GM23338 (cell line): ENCODE measurements around the gene CBFA2T2. TPM values are rescaled to one million over a fixed set of nuclear protein-coding genes. Genes with fewer than 3 reads are reported as not detected.

ENCODE experiments used
- ATAC-seq: fragments of 200-7000 bp; cut with Tn5 transposase; 3 replicates; pipeline ENCODE4 v1.9.1; 2020
- DNase-seq: peaks from one replicate; pipeline ENCODE4 v3.0.0-alpha.2; 2015; ENCODE audit warnings: low spot score
- H2AFZ ChIP-seq: fragments of 200-600 bp; sonication (generic); 2 replicates; pipeline ENCODE4 v1.8.0; 2016; ENCODE audit warnings: antibody characterized with exemption, mild to moderate bottlenecking, moderate library complexity
- H3F3A ChIP-seq: fragments of 200-600 bp; sonication (generic); replicated peaks from 2 replicates; pipeline ENCODE4 v1.8.0; 2017; ENCODE audit warnings: antibody characterized with exemption, mixed run types, low read depth
- H3K27ac ChIP-seq: fragments of 200-600 bp; sonication (generic); 2 replicates; pipeline ENCODE4 v1.6.1; 2016; ENCODE audit warnings: low read depth
- H3K27me3 ChIP-seq: fragments of 200-600 bp; sonication (generic); 2 replicates; pipeline ENCODE4 v1.8.0; 2016; ENCODE audit warnings: mild to moderate bottlenecking, mixed run types, moderate library complexity; ENCODE audit not compliant: insufficient read depth
- H3K36me3 ChIP-seq: fragments of 200-600 bp; sonication (generic); 2 replicates; pipeline ENCODE4 v1.8.0; 2016; ENCODE audit warnings: mild to moderate bottlenecking; ENCODE audit not compliant: insufficient read depth
- H3K4me1 ChIP-seq: fragments of 200-600 bp; sonication (generic); 2 replicates; pipeline ENCODE4 v1.8.0; 2016; ENCODE audit warnings: mild to moderate bottlenecking, moderate library complexity; ENCODE audit not compliant: insufficient read depth
- H3K4me2 ChIP-seq: fragments of 200-600 bp; sonication (generic); 2 replicates; pipeline ENCODE4 v1.7.1; 2017; ENCODE audit warnings: mixed run types
- H3K4me3 ChIP-seq: fragments of 200-600 bp; sonication (generic); 2 replicates; pipeline ENCODE4 v1.6.1; 2016; ENCODE audit warnings: mixed run types
- H3K79me2 ChIP-seq: fragments of 200-600 bp; sonication (generic); replicated peaks from 2 replicates; pipeline ENCODE4 v1.8.0; 2017; ENCODE audit warnings: mild to moderate bottlenecking; ENCODE audit not compliant: insufficient read depth
- H3K9me2 ChIP-seq: fragments of 200-600 bp; sonication (generic); 2 replicates; pipeline ENCODE4 v1.8.0; 2017; ENCODE audit not compliant: insufficient read depth
- H4K20me1 ChIP-seq: fragments of 200-600 bp; sonication (generic); replicated peaks from 2 replicates; pipeline ENCODE4 v1.8.0; 2017; ENCODE audit warnings: mild to moderate bottlenecking; ENCODE audit not compliant: insufficient read depth
- H3K27ac Mint-ChIP-seq: 2 replicates; pipeline ENCODE4 v1.8.0; 2020; ENCODE audit warnings: inconsistent platforms, mild to moderate bottlenecking, moderate library complexity, mixed read lengths
- H3K27me3 Mint-ChIP-seq: 3 replicates; pipeline ENCODE4 v1.8.0; 2022; ENCODE audit warnings: low read depth, mild to moderate bottlenecking, moderate library complexity, mixed read lengths, inconsistent platforms; ENCODE audit not compliant: insufficient read depth, poor library complexity
- H3K36me3 Mint-ChIP-seq: 3 replicates; pipeline ENCODE4 v1.8.0; 2021; ENCODE audit warnings: low read depth, mild to moderate bottlenecking, inconsistent platforms, moderate library complexity, mixed read lengths
- H3K4me1 Mint-ChIP-seq: 3 replicates; pipeline ENCODE4 v1.8.0; 2020; ENCODE audit warnings: mild to moderate bottlenecking, inconsistent platforms, mixed read lengths
- H3K4me3 Mint-ChIP-seq: 3 replicates; pipeline ENCODE4 v1.8.0; 2021; ENCODE audit warnings: moderate library complexity, mild to moderate bottlenecking, inconsistent platforms, mixed read lengths
- H3K9me3 Mint-ChIP-seq: 3 replicates; pipeline ENCODE4 v1.8.0; 2020; ENCODE audit warnings: moderate library complexity, mild to moderate bottlenecking, inconsistent platforms, mixed read lengths
- CREB1 ChIP-seq: fragments of 250-450 bp; sonication (Bioruptor Pico); IDR thresholded peaks from 2 replicates; pipeline ENCODE4 v1.5.0; 2020; ENCODE audit warnings: low read depth, mild to moderate bottlenecking, moderate library complexity
- CTCF ChIP-seq, 2 experiments: fragments of 200-600 bp in 1 of 2; sonication (generic) in 1 of 2; conservative IDR thresholded peaks; 2 replicates each; pipeline versions ENCODE4 v1.5.1 to v1.6.1; 2016 to 2017; ENCODE audit warnings: antibody characterized with exemption in 2 of 2, low read depth in 2 of 2, mild to moderate bottlenecking in 2 of 2, moderate library complexity in 1 of 2
- ETS1 ChIP-seq: IDR thresholded peaks from 2 replicates; pipeline ENCODE4 v1.6.1; 2016; ENCODE audit warnings: antibody characterized with exemption
- EZH2 ChIP-seq: fragments of 200-600 bp; sonication (generic); IDR thresholded peaks from one replicate; pipeline ENCODE4 v1.8.0; 2017; ENCODE audit warnings: antibody characterized with exemption, mild to moderate bottlenecking, low read depth; ENCODE audit not compliant: unreplicated experiment
- EZH2phosphoT487 ChIP-seq: fragments of 200-600 bp; sonication (generic); IDR thresholded peaks from one replicate; pipeline ENCODE4 v1.8.1; 2018; ENCODE audit warnings: antibody characterized with exemption; ENCODE audit not compliant: unreplicated experiment
- JUNB ChIP-seq: IDR thresholded peaks from one replicate; pipeline ENCODE4 v1.6.1; 2016; ENCODE audit warnings: antibody characterized with exemption; ENCODE audit not compliant: unreplicated experiment
- NANOG ChIP-seq: IDR thresholded peaks from 2 replicates; pipeline ENCODE4 v1.6.1; 2016; ENCODE audit warnings: antibody characterized with exemption, borderline replicate concordance
- POLR2AphosphoS5 ChIP-seq: IDR thresholded peaks from 2 replicates; pipeline ENCODE4 v1.6.1; 2016; ENCODE audit warnings: antibody characterized with exemption, low read depth
- REST ChIP-seq: IDR thresholded peaks from one replicate; pipeline ENCODE4 v1.6.1; 2018; ENCODE audit warnings: antibody characterized with exemption; ENCODE audit not compliant: unreplicated experiment
- STAT1 ChIP-seq: IDR thresholded peaks from one replicate; pipeline ENCODE4 v1.6.1; 2016; ENCODE audit warnings: antibody characterized with exemption; ENCODE audit not compliant: unreplicated experiment
- ZNF114 ChIP-seq: fragments of 250-450 bp; sonication (Bioruptor Pico); IDR thresholded peaks from 2 replicates; pipeline ENCODE4 v1.5.0; 2020; ENCODE audit warnings: mild to moderate bottlenecking, moderate library complexity
- ZNF331 ChIP-seq: fragments of 250-450 bp; sonication (Bioruptor Pico); IDR thresholded peaks from 2 replicates; pipeline ENCODE4 v1.5.0; 2020; ENCODE audit warnings: low read depth, mild to moderate bottlenecking, moderate library complexity
- ZNF462 ChIP-seq: fragments of 250-450 bp; sonication (Bioruptor Pico); IDR thresholded peaks from 2 replicates; pipeline ENCODE4 v1.5.0; 2020; ENCODE audit warnings: mild to moderate bottlenecking, moderate library complexity
- polyA plus RNA-seq: library from polyadenylated mRNA; unstranded; fragments of >200 nt; fragmentation: Nextera tagmentation; extraction: Ambion mirVana; gene quantifications from 2 replicates; pipeline ENCODE4 v1.2.1, GENCODE V29; 2016
- total RNA-seq: library from RNA; depleted of rRNA; stranded (reverse); fragments of >200 nt; shearing (Covaris generic); gene quantifications from 2 replicates; pipeline ENCODE4 v1.2.3, GENCODE V29; 2014

Gene CBFA2T2
- total and polyA plus RNA-seq, 2 experiments from 2014 or later, result 12.7 to 15.8 TPM

- DNase-seq (no peak), ATAC-seq (no peak)
- no peak overlapping the region for H3K27ac ChIP-seq
Observed at GRCh38 chr20:33584976-33585375, 95.1 kb downstream of the CBFA2T2 start.

More at GRCh38 chr20:33584976-33585375, 95.1 kb downstream of the CBFA2T2 start:
- Histone ChIP-seq H3K4me2 (no peak overlapping the region), H3K4me3 (no peak overlapping the region), H3K4me1 (no peaks in the 10 kb centered on the region; the same call in none of the 2 replicates), H3K9me2 (no peaks in the 10 kb centered on the region), H3K79me2 (no peaks in the 10 kb centered on the region), H4K20me1 (no peaks in the 10 kb centered on the region), H3K36me3 (no peaks in the 10 kb centered on the region), H3F3A (no peaks in the 10 kb centered on the region), H3K27me3 (no peaks in the 10 kb centered on the region), H2AFZ (no peak overlapping the region)
- Mint-ChIP-seq H3K27me3 (peaks cover 1% of the 10 kb centered on the region), H3K4me3 (no peak overlapping the region), H3K4me1 (peaks cover 9% of the 10 kb centered on the region; the same call in 2 of the 3 replicates), H3K36me3 (no peaks in the 10 kb centered on the region), H3K9me3 (no peaks in the 10 kb centered on the region), H3K27ac (no peak overlapping the region)
- TF ChIP-seq CTCF (conservative IDR thresholded peaks at IDR 0.05; ENCODE audit: low read depth in 2 of 2) (no peak), ZNF114 (CRISPR knock-in tag) (no peak), ZNF331 (CRISPR knock-in tag) (no peak), EZH2 (no peak), JUNB (no peak), ZNF462 (CRISPR knock-in tag) (no peak), POLR2AphosphoS5 (no peak), ETS1 (no peak), REST (no peak), STAT1 (no peak), EZH2phosphoT487 (no peak), CREB1 (no peak), NANOG (no peak)
